A673 (cell line): ENCODE results near the gene PPP1CC.

Experiments used
- CTCF ChIP-seq: fragments of 300-800, 200-600 bp; sonication (generic); conservative IDR thresholded peaks from 2 replicates; pipeline ENCODE4 v1.5.1; 2017; ENCODE audit warnings: low read depth, mild to moderate bottlenecking, antibody characterized with exemption, low read length, moderate library complexity, mixed read lengths
- EZH2 ChIP-seq: fragments of 200-600 bp; sonication (generic); IDR thresholded peaks from 2 replicates; pipeline ENCODE4 v1.6.1; 2017; ENCODE audit warnings: borderline replicate concordance, low read depth, mild to moderate bottlenecking, mixed read lengths, antibody characterized with exemption, low read length; ENCODE audit not compliant: poor library complexity, severe bottlenecking

DNA sequence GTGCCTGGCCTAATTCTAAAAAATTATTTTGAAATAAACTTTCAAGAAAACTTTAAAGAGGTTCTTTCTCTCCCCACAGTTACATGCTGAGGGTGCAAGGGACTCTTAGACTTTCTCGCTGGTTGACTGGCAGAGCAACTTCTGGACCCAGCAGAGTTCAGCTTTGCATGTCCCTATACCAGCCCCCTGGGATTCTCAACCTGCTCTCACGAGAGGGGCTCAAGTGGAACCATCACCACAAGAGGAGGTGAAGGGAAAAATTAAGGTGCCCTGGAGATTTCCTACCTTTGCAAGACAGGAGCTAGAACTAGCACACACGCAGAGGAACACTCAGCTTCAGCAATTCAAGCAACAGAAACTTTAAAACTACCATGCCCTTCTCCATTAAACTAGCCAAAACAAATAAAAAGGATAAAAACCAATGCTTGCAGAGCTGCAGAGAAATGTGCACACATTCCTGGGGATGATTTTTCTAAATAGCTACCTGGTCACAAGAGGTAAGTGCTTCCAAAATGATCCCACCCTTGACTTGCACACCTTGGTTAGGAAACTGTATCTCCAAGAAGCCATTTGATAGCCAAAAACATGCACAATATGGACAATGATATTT is 56.3 kb downstream of the PPP1CC start:
- TF ChIP-seq CTCF = no peak
- no peak for TF ChIP-seq EZH2
